Epidermal melanocyte (primary cell): Measurements from ENCODE around the gene SHC2.

Experiments used
- DNase-seq: peaks from one replicate; pipeline ENCODE4 v3.0.0; 2011; ENCODE audit warnings: low spot score; ENCODE audit not compliant: insufficient read length

The SHC2 gene, protein sequence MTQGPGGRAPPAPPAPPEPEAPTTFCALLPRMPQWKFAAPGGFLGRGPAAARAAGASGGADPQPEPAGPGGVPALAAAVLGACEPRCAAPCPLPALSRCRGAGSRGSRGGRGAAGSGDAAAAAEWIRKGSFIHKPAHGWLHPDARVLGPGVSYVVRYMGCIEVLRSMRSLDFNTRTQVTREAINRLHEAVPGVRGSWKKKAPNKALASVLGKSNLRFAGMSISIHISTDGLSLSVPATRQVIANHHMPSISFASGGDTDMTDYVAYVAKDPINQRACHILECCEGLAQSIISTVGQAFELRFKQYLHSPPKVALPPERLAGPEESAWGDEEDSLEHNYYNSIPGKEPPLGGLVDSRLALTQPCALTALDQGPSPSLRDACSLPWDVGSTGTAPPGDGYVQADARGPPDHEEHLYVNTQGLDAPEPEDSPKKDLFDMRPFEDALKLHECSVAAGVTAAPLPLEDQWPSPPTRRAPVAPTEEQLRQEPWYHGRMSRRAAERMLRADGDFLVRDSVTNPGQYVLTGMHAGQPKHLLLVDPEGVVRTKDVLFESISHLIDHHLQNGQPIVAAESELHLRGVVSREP

DNA sequence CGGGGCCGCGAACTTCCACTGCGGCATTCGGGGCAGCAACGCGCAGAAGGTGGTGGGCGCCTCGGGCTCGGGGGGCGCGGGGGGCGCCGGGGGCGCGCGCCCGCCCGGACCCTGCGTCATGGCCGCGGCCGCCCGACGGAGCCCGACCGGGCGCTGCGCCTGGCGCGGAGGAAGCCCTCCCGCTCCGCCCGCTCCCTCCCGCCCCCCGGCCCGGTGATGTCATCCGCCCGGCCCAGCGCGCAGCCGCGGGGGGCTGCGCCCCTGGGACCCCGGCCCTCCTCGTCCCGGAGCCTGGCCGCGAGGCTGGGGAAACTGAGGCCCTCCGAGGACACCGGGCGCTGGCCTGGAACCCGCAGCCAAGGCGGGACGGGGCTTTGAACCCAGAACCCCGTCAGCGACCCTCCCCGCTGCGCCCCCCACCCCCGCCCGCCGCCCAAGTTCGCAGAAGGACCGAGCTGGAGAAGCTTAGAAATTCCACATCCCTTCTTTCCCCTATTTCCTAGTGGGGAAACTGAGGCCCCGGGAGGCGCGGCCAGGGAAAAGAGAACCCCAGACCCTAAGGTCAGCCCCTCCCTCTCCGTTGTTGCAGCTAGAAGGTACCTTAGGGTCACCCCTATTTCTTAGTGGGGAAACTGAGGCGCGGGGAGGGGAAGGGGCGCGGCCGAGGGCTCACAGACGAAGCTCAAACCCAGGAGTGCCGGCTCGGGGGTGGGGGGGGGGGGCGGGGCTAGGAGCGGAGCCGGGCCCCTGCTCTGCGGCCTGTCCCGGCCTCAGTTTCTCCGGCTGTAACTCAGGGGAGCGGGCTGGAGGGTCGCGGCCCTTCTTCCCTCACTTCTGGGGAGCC lies at the start of gene SHC2:
Gene SHC2, minus strand, starts transcription at position 157 of the 844 bp plus-strand sequence. Its CDS starts 37 bp downstream, at position 120.
- DNase-seq, result no peak

DNA sequence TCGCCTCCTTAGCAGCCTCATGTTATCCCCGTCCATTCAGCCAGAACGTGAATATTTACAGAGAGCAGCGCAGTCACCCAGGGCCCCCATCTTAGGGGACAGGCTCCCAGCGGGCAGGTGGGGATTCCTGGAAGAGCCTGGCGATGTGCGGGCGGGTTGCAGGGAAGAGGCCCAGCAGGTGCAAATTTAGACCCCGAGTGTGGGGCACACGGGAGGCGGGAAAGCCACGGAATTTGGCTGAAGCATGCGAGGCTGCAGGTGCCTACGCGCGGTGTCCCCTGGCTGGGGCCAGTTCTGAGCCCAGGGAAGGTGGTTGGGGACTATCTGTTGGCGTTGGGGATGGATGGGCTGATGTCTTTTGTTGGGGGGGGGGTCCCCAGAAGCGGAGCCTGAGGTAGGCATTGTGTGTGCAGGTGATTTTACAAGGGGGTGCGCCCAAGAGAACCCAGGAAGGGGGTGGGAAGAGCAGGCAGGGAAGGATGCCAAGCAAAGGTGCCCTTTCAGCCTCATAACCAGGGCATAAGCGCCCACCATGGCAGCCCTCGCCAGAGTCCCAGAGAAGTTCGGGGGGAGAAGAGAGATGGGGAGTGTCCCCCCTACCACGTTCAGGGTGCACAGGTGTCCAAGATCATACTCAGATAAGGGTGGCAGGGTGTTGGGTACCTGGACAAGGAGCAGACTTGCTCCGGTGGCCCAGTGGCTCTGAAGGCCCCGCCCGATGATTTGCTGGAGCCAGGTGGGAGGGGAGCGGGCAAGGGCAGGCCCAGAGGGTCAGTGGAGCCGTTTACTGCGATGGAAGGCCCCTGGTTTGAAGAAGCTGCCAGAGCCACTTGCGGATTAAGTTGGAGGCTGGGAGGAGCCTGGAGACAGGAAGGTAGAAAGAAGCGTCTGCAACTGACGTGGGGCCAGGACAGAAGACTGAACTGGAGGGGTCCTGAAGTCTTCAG lies 47.6 kb upstream of the SHC2 start:
- no peak for DNase-seq

DNA sequence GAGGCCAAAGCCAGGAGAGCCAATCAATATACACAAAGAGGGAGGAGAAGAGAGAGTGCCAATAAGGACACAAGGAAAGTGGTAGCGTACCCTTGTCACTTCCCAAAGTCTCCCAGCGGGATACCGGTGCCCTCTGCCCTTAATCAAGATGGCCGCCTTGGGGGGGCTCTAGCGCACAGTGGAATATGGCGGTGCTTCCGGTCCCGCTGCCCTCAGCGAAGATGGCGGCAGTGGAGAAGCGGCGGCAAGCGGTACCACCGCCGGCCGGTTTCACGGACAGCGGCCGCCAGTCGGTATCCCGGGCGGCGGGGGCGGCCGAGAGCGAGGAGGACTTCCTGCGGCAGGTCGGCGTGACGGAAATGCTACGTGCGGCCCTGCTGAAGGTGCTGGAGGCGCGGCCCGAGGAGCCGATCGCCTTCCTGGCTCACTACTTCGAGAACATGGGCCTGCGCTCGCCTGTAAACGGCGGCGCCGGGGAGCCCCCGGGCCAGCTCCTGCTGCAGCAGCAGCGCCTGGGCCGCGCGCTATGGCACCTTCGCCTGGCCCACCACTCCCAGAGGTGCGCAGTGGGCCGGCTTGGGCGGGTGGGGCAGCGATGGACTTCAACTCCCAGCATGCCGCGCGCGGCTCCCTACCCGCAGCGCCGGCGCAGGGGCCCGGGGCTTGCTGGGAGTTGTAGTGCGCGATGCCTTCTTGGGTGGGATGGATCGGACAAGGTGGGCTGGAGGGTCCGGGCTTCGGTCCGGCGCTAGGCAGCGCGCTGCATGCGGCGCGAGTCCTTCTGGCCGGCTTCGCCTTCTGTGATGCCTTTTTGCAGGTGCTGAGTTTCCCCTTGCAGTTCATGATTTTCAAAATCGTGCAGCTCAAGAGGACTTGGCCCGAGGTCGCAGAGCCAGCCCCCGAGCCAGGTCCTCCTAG lies 46.7 kb upstream of the SHC2 start, which contains the start of gene TPGS1:
Gene TPGS1, plus strand, starts transcription at position 212 of the 918 bp plus-strand sequence. Its CDS starts 10 bp downstream, at position 222.
- DNase-seq, result peak; percentile 95

DNA sequence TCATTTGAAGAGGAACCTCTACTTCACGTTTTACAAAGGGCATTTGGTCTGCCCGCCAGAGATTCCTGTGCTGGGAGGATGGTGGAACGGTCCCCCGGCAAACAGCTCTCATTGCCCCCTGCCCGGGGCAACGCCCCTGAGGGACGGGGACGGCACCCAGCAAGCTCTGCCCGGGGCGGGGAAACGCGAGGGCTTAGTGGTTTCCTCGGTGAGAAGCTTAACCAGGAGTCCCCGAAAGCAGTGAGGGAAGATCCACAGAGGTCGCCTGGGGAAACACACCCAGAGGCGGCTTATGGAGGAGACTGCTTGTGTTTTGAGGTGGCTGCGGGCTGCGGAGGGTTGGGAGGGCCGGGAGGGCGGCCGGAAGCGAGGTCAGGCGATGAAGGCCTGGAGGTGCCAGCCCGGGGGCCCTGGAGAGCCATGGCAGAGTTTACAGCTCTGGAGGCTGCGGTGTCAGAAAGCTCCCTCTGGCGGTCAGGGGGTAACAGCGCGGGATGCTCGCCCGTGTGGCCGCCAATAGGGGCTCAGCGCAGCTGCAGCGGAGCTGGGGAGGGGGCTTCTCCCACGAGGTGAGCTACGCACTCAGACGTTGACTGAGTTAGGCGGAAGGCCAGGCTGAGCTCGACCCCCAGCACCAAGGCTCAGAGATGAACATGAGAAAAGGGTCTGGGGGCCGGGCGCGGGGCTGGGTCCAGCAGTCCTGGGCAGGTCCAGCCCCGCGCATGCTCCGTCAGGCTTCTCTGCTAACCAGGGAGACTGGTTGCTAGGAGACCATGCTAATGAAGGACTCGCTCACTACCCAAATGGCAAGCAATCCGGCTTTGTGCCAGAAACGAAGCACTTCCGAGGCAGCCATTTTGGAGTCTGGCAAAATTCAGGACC lies 45.8 kb upstream of the SHC2 start:
- DNase-seq, result peak; percentile 100

DNA sequence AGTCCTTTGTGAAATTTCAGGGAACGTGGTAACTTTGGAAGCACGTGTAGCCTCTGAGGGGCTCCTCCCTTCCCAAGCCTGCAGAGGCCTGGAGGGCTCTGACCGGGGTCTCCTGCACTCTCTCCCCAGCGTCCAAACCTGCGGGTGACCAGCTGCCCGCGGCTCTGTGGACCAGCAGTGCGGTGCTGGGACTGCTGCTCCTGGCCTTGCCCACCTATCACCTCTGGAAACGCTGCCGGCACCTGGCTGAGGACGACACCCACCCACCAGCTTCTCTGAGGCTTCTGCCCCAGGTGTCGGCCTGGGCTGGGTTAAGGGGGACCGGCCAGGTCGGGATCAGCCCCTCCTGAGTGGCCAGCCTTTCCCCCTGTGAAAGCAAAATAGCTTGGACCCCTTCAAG lies 43.8 kb upstream of the SHC2 start:
- DNase-seq, result no peak

DNA sequence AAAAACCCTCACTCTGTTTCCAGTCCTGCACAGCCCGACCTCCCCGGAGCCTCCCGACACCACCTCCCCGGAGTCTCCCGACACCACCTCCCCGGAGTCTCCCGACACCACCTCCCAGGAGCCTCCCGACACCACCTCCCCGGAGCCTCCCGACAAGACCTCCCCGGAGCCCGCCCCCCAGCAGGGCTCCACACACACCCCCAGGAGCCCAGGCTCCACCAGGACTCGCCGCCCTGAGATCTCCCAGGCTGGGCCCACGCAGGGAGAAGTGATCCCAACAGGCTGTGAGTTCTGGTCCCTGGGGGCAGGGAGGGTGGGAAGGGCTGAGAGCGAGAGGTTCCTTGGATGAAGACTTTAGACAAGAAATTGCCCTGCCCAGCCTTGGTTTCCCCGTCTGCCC lies 40.8 kb upstream of the SHC2 start:
- DNase-seq, result no peak

DNA sequence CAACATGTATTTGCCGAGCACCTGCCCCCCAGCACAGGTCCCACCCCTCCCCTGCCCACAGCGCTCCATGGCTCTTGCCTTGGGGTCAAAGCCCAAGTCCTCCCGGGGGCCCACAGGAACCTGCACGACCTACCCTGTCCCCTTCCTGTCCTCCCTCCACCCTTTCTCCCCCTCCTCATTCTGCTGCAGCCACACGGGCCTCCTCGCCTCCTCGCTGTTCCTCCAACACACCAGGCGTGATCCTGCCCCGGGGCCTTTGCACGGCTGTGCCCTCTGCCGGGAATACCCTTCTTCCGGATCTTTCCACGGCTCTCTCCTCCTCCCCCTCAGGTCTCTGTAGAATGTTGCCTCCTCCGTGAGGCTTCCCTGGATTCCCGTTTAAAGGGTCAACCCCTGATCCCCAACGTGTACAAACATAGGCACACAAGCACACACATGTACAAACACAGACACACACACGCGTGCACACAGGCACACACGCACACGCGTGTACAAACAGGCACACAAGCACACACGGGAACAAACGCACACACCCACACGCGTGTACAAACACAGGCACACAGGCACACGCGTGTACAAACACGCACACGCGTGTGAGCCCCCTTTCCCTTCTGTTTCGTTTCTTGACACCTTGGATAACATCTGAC lies 38.3 kb upstream of the SHC2 start:
- no peak for DNase-seq

DNA sequence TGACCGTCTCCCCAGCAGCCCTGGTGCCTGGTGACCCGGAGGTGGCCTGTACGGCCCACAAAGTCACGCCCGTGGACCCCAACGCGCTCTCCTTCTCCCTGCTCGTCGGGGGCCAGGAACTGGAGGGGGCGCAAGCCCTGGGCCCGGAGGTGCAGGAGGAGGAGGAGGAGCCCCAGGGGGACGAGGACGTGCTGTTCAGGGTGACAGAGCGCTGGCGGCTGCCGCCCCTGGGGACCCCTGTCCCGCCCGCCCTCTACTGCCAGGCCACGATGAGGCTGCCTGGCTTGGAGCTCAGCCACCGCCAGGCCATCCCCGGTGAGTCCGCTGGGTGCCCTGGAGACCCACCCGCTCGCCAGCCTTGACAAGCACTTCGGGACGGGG lies 37.7 kb upstream of the SHC2 start:
- DNase-seq, result no peak

DNA sequence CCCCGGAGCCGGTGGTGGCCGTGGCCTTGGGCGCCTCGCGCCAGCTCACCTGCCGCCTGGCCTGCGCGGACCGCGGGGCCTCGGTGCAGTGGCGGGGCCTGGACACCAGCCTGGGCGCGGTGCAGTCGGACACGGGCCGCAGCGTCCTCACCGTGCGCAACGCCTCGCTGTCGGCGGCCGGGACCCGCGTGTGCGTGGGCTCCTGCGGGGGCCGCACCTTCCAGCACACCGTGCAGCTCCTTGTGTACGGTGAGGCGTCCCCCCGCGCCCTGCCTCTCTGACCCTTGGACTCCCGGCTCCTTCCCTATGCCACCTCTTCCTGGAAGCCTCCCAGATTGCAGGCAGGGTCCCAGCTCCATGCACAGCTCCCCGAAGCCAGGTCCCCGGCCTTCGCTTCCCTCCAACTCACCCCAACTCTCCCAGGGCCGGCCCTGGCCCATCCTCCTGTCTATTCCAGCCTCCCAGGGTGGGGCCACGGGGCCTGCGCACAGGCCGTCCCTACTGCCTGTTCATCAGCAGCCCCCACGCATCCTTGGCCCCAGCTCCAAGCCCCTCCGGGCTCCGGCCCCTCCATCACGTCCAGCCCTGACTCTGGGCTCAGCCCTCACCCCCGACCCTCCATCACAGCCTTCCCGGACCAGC lies 37.2 kb upstream of the SHC2 start:
- no peak for DNase-seq

DNA sequence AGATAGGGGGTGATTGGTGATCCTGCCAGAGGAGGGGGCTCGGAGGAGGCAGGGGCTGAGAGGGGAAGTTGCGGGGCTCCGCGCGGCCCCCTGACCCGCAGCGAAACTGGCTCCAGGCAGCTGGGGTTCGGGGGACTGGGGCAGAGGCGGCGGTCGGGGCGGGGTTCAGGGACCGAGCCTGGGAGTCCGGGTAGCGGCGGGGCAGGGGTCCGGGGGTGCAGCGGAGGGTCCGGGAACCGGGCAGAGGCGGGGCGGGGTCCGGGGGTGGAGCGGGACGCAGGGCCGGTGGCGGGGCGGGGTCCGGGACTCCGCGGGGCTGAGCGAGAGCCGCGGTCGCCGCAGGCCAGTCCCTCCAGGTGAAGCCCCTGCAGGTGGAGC lies 36.6 kb upstream of the SHC2 start:
- DNase-seq, result no peak

DNA sequence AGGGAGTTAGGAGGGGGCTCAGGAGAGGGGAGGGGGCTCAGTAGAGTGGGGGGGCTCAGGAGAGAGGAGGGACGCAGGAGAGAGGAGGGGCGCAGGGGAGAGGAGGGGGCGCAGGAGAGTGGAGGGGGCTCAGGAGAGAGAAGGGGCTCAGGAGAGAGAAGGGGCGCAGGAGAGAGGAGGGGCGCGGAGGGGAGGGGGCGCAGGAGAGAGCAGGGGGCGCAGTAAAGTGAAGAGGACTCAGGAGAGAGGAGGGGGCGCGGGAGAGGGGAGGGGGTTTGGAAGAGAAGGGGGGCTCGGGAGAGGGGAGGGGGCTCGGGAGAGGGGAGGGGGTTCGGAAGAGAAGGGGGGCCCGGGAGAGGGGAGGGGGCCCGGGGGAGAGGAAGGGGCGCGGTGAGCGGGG lies 36.2 kb upstream of the SHC2 start:
- no peak for DNase-seq

DNA sequence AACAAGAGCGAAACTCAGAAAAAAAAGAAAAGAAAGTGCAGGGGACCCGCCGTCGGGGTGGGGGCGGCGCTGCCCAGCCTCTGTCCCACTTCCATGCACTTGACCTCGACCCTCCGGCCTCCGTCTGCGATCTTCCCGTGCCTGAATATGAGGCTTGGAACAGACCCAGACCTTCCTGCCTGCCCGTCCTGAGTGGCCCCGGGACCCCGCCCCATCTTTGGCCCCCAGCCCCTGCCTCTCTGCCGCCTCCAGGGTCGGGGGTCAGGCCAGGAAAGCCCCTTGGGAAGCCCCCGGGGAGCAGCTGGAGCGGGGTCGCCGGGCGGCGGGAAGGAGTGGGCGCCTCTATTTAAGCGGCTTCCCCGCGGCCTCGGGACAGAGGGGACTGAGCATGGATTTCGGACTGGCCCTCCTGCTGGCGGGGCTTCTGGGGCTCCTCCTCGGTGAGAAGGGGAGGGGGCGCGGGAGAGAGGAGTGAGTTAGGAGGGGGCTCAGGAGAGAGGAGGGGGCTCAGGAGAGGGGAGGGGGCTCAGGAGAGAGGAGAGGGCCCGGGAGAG lies 35.4 kb upstream of the SHC2 start, which contains the start of gene MADCAM1:
Gene MADCAM1, plus strand, starts transcription at position 375 of the 554 bp plus-strand sequence. Its CDS starts 14 bp downstream, at position 389.
- no peak for DNase-seq

DNA sequence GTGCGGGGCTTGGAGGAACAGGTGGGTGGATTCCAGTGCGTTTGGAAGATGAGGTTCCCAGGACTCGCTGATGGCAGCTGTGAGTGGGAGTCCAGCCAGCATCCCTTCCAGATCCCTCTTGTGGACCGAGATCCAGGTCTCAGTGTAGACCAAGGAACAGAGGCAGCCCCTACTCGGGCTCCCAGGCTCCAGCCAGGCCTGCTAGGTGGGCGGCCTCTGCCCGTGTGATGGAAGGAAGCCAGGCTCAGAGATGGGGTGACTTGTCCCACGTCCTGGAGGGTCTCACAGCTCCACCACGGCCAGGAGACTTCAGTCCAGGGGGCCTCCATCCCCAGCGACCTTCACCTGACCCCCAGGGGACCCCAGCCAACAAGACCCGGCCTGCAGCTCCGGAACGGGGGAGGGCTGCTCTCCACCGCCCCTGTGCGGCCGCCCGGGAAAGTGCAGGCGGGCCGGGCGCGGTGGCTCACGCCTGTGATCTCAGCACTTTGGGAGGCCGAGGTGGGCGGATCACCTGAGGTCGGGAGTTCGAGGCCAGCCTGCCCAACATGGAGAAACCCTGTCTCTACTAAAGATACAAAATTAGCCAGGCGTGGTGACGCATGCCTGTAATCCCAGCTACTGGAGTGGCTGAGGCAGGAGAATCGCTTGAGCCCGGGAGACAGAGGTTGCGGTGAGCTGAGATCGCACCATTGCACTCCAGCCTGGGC lies 34.7 kb upstream of the SHC2 start:
- no peak for DNase-seq

DNA sequence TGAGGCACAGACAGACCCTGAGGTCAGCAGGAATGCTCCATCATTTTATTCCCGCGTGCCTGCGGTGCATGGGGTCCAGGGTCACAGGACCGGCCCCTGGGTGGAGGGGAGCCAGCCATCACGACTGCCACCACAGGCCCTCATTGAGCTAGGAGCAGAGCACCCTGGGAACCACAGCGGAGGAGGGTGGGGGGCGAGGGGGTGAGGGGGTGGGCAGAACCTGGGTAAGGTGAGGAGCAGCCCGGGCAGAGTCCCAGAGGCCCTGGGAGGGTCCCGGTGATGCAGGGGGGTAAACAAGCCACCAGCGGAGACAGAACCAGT lies 34.2 kb upstream of the SHC2 start:
- DNase-seq, result no peak

DNA sequence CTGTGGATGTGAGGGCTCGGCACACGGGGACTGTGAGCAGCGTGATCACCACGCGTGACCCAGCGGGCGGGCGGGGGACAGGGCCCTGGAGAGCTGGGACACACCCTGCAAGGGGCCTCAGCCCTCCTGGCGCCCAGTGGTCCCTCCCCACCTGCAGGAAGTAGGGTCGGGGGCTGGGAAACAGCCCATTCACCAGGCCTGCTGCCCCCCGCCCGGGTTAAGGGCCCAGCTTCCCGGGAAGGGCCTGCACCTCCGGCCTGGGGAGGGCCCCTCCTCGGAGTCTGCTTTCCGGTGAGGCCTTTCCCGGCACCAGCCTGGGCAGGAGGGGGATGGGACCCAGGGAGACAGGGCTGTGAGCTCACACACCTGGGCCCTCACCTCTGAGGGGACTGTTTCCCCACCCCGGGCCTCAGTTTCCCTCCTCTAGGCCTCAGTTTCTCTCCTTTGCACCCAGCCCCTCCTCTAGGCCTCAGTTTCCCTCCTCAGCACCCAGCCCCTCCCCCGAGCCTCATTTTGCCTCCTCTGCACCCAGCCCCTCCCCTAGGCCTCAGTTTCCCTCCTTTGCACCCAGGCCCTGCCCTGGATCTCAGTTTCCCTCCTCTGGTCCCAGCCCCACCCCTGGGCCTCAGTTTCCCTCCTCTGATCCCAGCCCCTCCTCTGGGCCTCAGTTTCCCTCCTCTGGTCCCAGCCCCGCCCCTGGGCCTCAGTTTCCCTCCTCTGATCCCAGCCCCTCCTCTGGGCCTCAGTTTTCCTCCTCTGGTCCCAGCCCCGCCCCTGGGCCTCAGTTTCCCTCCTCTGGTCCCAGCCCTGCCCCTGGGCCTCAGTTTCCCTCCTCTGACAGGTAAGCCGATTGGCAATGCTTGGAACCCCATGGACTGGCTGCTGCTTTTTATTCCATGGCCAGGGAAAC lies 33.6 kb upstream of the SHC2 start:
- DNase-seq, result no peak
